Sigmoid colon (tissue), 7 donors: ENCODE results near the gene CDH18. TPM values are rescaled to one million over a fixed set of nuclear protein-coding genes. Genes with fewer than 3 reads are reported as not detected.

Source experiments
- DNase-seq: peaks from one replicate; pipeline ENCODE4 v3.0.0-alpha.2; 2019
- H3K27ac ChIP-seq, 4 donors: fragments of 200-600 bp; sonication (generic); one replicate each; pipeline ENCODE4 v1.5.1; 2016 to 2019; ENCODE audit warnings: mild to moderate bottlenecking in 1 of 4
- H3K27me3 ChIP-seq, 3 donors: fragments of 200-600 bp; sonication (generic); one replicate each; pipeline ENCODE4 v1.5.1; 2019; ENCODE audit warnings: mild to moderate bottlenecking in 1 of 3
- H3K36me3 ChIP-seq, 4 donors: fragments of 200-600 bp; sonication (generic); one replicate each; pipeline ENCODE4 v1.5.1; 2016 to 2019
- H3K4me1 ChIP-seq, 4 donors: fragments of 200-600 bp; sonication (generic); one replicate each; pipeline ENCODE4 v1.5.1; 2017 to 2019
- H3K4me3 ChIP-seq, 4 donors: fragments of 200-600 bp; sonication (generic); one replicate each; pipeline ENCODE4 v1.5.1; 2017 to 2019; ENCODE audit warnings: mild to moderate bottlenecking in 2 of 4, moderate library complexity in 1 of 4
- H3K9me3 ChIP-seq, 4 donors: fragments of 200-600 bp in 3 of 4; sonication (generic) in 3 of 4; one replicate each; pipeline versions ENCODE4 v1.5.1 to v1.6.1; 2013 to 2019
- CTCF ChIP-seq, 4 experiments: fragments of 450-650 bp in 3 of 4; fragments of 200-600 bp in 1 of 4; IDR thresholded peaks; one replicate each; pipeline ENCODE4 v1.5.1; 2016 to 2019; ENCODE audit warnings: antibody characterized with exemption in 4 of 4, mild to moderate bottlenecking in 3 of 4, moderate library complexity in 2 of 4
- EP300 ChIP-seq, 4 donors: sonication (generic); formaldehyde crosslinking; IDR thresholded peaks; one replicate each; pipeline ENCODE4 v1.6.1; 2017; ENCODE audit warnings: antibody characterized with exemption in 4 of 4
- POLR2A ChIP-seq, 2 donors: fragments of 450-650 bp; IDR thresholded peaks; one replicate each; pipeline ENCODE4 v1.6.1; 2016; ENCODE audit warnings: antibody characterized with exemption in 2 of 2, mild to moderate bottlenecking in 2 of 2, moderate library complexity in 2 of 2
- POLR2AphosphoS5 ChIP-seq, 4 donors: sonication (generic); formaldehyde crosslinking; IDR thresholded peaks; one replicate each; pipeline ENCODE4 v1.6.1; 2017; ENCODE audit warnings: antibody characterized with exemption in 4 of 4
- WGBS, 2 donors: extraction: QIAGEN DNeasy Blood & Tissue Kit; methylation state at CpG; one replicate each; pipeline ENCODE4 v1.1.7; 2013; 5-methylcytosine and 5-hydroxymethylcytosine counted together
- intact Hi-C: fragments of 100-400 bp; cut with DNase I; formaldehyde crosslinking; loops from one replicate; pipeline ENCODE4 v1.15.1; 2023
- polyA plus RNA-seq, 3 donors: library from polyadenylated mRNA; stranded (reverse); fragments of 200-250 nt; gene quantifications; one replicate each; pipeline ENCODE4 v1.2.3, GENCODE V29; 2013
- total RNA-seq, 4 donors: library from RNA; depleted of rRNA; stranded (reverse); fragments of >200 nt; gene quantifications; one replicate each; pipeline ENCODE4 v1.1.0, GENCODE V29; 2016
- donor health status: healthy with polysubstance abuse.
- donor health status: Bipolar disorder and iron deficiency.
- donor health status: healthy.

Gene CDH18
- total and polyA plus RNA-seq, 7 donors: not detected

- no peaks in the 10 kb centered on the region for H3K27me3 ChIP-seq
- H3K9me3 ChIP-seq: no peaks in the 10 kb centered on the region
- no peaks in the 10 kb centered on the region for H3K36me3 ChIP-seq
- TF ChIP-seq POLR2A (IDR thresholded peaks at IDR 0.05) (no peak), EP300 (IDR thresholded peaks at IDR 0.05) (no peak), CTCF (IDR thresholded peaks at IDR 0.05) (no peak), POLR2AphosphoS5 (IDR thresholded peaks at IDR 0.05) (no peak)
- WGBS, 2 donors: 82 to 83% methylated on average over 2 of the region's 2 CpGs
- no peaks in the 10 kb centered on the region for H3K4me1 ChIP-seq
- DNase-seq: no peak
- no peak overlapping the region for H3K27ac ChIP-seq
- no peak overlapping the region for H3K4me3 ChIP-seq
- intact Hi-C loops: no loop called here
Measured at GRCh38 chr5:19709403-19709802, 278.6 kb downstream of the CDH18 start.

- Histone ChIP-seq H3K4me3 (no peak overlapping the region), H3K27me3 (no peaks in the 10 kb centered on the region), H3K27ac (no peak overlapping the region), H3K36me3 (no peaks in the 10 kb centered on the region), H3K9me3 (no peaks in the 10 kb centered on the region), H3K4me1 (no peaks in the 10 kb centered on the region)
- WGBS, 2 donors: 83 to 86% methylated on average over 4 of the region's 4 CpGs
- no peak for DNase-seq
- intact Hi-C loops: no loop called here
- TF ChIP-seq CTCF (IDR thresholded peaks at IDR 0.05): no peak
- no peak for TF ChIP-seq POLR2A (IDR thresholded peaks at IDR 0.05)
- no peak for TF ChIP-seq POLR2AphosphoS5 (IDR thresholded peaks at IDR 0.05)
Measured at GRCh38 chr5:19706776-19707175, 281.2 kb downstream of the CDH18 start.

- H3K27me3 ChIP-seq: no peaks in the 10 kb centered on the region
- no peak overlapping the region for H3K27ac ChIP-seq
- no peak overlapping the region for H3K4me3 ChIP-seq
- no peaks in the 10 kb centered on the region for H3K36me3 ChIP-seq
- no peaks in the 10 kb centered on the region for H3K4me1 ChIP-seq
- 88 to 92% methylated on average over 5 of the region's 5 CpGs for WGBS, 2 donors
- no peak for DNase-seq
- intact Hi-C loops: no loop called here
- TF ChIP-seq EP300 (IDR thresholded peaks at IDR 0.05): no peak
- H3K9me3 ChIP-seq: no peaks in the 10 kb centered on the region
Measured at GRCh38 chr5:19701731-19702130, 286.3 kb downstream of the CDH18 start.

GRCh38 chr5:19694949-19695611 lies 292.9 kb downstream of the CDH18 start:
- H3K27ac ChIP-seq: no peak overlapping the region
- no peak for DNase-seq
- TF ChIP-seq EP300 (IDR thresholded peaks at IDR 0.05) (no peak), CTCF (IDR thresholded peaks at IDR 0.05) (no peak), POLR2A (IDR thresholded peaks at IDR 0.05) (no peak), POLR2AphosphoS5 (IDR thresholded peaks at IDR 0.05) (no peak)
- H3K4me1 ChIP-seq: no peaks in the 10 kb centered on the region
- H3K9me3 ChIP-seq: no peaks in the 10 kb centered on the region
- H3K27me3 ChIP-seq: no peaks in the 10 kb centered on the region
- H3K4me3 ChIP-seq: no peak overlapping the region
- intact Hi-C loops: no loop called here
- WGBS, 2 donors: 42 to 72% methylated on average over 4 of the region's 4 CpGs
- no peaks in the 10 kb centered on the region for H3K36me3 ChIP-seq

GRCh38 chr5:19690978-19691377 lies 297.0 kb downstream of the CDH18 start:
- no peaks in the 10 kb centered on the region for H3K4me1 ChIP-seq
- no peaks in the 10 kb centered on the region for H3K27me3 ChIP-seq
- no peak for DNase-seq
- TF ChIP-seq CTCF (IDR thresholded peaks at IDR 0.05): no peak
- intact Hi-C loops: no loop called here
- no peaks in the 10 kb centered on the region for H3K36me3 ChIP-seq
- no peak overlapping the region for H3K4me3 ChIP-seq
- no peaks in the 10 kb centered on the region for H3K9me3 ChIP-seq
- H3K27ac ChIP-seq: no peak overlapping the region
- 88% methylated on average over 1 of the region's 1 CpG for WGBS, 2 donors
